ENCODE data around the gene TMEM183A.

TMEM183A gene

GRCh38 chr1:203031467-203031866 lies 24.3 kb downstream of the TMEM183A start:
- no peak for DNase-seq

- no peak for DNase-seq
Measured at GRCh38 chr1:203033287-203033686, 26.1 kb downstream of the TMEM183A start.

GRCh38 chr1:203033917-203034316 lies 26.7 kb downstream of the TMEM183A start:
- DNase-seq, result no peak

GRCh38 chr1:203034422-203035110 lies 27.4 kb downstream of the TMEM183A start:
- DNase-seq, result no peak

GRCh38 chr1:203035111-203036000 lies 28.2 kb downstream of the TMEM183A start:
- no peak for DNase-seq

- DNase-seq, result no peak
Measured at GRCh38 chr1:203036135-203036534, 29.0 kb downstream of the TMEM183A start.

- no peak for DNase-seq
Measured at GRCh38 chr1:203036537-203036936, 29.4 kb downstream of the TMEM183A start.

GRCh38 chr1:203037509-203038190 lies 30.5 kb downstream of the TMEM183A start:
- DNase-seq, result no peak

GRCh38 chr1:203038217-203038741 lies 31.1 kb downstream of the TMEM183A start:
- no peak for DNase-seq

- DNase-seq, result no peak
Measured at GRCh38 chr1:203038891-203039608, 31.9 kb downstream of the TMEM183A start.

- no peak for DNase-seq
Measured at GRCh38 chr1:203039609-203040512, 32.7 kb downstream of the TMEM183A start.

GRCh38 chr1:203040513-203041275 lies 33.5 kb downstream of the TMEM183A start:
- no peak for DNase-seq

- DNase-seq, result no peak
Measured at GRCh38 chr1:203041351-203041932, 34.3 kb downstream of the TMEM183A start.

- DNase-seq, result no peak
Measured at GRCh38 chr1:203043830-203044545, 36.8 kb downstream of the TMEM183A start.

- no peak for DNase-seq
Measured at GRCh38 chr1:203044546-203045250, 37.5 kb downstream of the TMEM183A start.

GRCh38 chr1:203045336-203045735 lies 38.2 kb downstream of the TMEM183A start:
- DNase-seq, result no peak

GRCh38 chr1:203045821-203046594 lies 38.8 kb downstream of the TMEM183A start:
- no peak for DNase-seq

- no peak for DNase-seq
Measured at GRCh38 chr1:203046984-203047630, 39.9 kb downstream of the TMEM183A start.

Measured in NCI-H1436 treated with DMSO at 0.1 percent for 48 hours (cell line).